NCI-H1694 (cell line): ENCODE data around the gene PLPPR3.
"Not testable (repeated sequence)": the region's sequence is repeated elsewhere in the genome, so short reads cannot be mapped to it uniquely, and the experiment has no call there.

ENCODE experiments used
- DNase-seq: peaks from one replicate; lab custom pipeline; 2025; lab: John Stamatoyannopoulos, UW

The PLPPR3 gene

GRCh38 chr19:854549-854948 lies 32.8 kb upstream of the PLPPR3 start:
- no peak for DNase-seq

- DNase-seq = not testable (repeated sequence)
These were observed 32.0 kb upstream of the PLPPR3 start for GRCh38 chr19:853614-854220.

DNA sequence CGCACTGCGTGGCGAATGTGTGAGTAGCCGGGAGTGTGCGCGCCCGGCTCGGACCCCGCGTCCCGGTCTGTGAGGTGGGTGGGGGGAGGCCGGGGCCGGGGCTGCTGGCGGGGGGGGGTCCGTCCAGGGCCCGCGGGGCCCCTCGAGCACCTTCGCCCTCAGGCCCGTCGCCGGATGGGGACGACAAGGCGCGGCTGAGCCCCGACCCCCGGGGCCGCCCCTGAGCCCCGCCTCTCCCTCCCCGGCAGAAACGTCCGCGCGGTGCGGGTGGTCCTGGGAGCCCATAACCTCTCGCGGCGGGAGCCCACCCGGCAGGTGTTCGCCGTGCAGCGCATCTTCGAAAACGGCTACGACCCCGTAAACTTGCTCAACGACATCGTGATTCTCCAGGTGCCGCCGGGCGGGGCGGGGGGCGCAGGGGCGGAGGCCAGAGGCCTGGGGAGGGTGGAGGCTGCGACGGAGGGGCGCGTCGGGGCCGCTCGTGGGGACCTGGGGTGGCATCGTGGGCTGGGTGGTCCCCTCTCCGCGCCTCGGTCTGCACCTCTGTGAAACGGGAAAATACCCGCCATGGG lies 31.3 kb upstream of the PLPPR3 start:
- DNase-seq = no peak

GRCh38 chr19:852136-853013 lies 30.6 kb upstream of the PLPPR3 start, which contains the start of gene ELANE:
ELANE (plus strand) TSS chr19:852303; CDS start chr19:852329, 26 bp downstream.
- DNase-seq = no peak

DNA sequence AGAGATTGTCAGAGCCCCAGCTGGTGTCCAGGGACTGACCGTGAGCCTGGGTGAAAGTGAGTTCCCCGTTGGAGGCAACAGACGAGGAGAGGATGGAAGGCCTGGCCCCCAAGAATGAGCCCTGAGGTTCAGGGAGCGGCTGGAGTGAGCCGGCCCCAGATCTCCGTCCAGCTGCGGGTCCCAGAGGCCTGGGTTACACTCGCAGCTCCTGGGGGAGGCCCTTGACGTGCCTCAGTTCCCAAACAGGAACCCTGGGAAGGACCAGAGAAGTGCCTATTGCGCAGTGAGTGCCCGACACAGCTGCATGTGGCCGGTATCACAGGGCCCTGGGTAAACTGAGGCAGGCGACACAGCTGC lies 29.2 kb upstream of the PLPPR3 start:
- no peak for DNase-seq

- no peak for DNase-seq
These were observed 28.6 kb upstream of the PLPPR3 start for GRCh38 chr19:850221-850978.

GRCh38 chr19:849195-849594 lies 27.4 kb upstream of the PLPPR3 start:
- DNase-seq = not testable (repeated sequence)

GRCh38 chr19:848386-848921 lies 26.7 kb upstream of the PLPPR3 start:
- no peak for DNase-seq

DNA sequence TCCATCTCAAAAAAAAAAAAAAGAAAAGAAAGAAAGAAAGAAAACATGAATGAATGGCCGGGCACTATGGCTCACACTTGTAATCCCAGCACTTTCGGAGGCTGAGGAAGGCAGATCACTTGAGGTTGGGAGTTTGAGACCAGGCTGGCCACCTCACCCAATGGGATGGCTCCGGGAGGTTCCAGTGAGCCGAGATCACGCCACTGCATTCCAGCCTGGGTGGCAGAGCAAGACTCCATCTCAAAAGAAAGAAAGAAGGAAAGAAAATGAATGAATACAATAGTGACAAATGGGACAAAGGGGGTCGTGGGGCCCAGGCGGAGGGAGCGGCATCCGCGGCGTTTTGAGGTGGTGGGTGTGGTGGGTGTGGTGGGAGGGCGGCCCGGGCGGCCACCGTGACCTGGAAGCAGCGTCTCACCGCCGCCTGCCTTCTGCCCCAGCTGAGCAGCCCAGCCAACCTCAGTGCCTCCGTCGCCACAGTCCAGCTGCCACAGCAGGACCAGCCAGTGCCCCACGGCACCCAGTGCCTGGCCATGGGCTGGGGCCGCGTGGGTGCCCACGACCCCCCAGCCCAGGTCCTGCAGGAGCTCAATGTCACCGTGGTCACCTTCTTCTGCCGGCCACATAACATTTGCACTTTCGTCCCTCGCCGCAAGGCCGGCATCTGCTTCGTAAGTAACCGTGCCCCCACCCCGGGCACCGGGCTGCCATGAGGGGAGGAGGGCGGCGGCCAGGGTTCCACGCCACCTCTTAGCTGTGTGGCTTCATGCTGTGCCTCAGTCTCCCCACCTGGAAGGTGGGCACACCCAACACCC lies 24.2 kb upstream of the PLPPR3 start:
- no peak for DNase-seq

- no peak for DNase-seq
These were observed 22.8 kb upstream of the PLPPR3 start for GRCh38 chr19:844546-844971.

DNA sequence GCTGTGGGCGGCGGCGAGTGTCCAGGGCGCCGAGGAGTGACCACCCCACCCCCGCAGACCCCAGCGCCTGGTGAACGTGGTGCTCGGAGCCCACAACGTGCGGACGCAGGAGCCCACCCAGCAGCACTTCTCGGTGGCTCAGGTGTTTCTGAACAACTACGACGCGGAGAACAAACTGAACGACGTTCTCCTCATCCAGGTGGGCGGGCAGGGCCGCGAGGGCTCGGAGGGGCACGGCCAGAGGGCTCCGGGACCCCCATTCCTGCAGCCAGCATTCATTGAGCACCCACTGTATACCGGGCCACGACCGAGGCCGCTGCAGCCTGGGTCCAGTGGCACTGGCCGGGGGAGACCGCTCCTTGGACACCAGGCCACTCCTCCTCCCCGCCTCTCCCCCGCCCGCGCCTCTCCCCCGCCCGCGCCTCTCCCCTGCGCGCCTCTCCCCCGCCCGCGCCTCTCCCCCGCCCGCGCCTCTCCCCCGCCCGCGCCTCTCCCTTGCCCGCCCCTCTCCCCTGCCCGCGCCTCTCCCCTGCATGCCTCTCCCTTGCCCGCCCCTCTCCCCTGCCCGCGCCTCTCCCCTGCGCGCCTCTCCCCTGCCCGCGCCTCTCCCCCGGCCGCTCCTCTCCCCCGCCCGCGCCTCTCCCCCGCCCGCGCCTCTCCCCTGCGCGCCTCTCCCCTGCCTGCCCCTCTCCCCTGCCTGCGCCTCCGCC lies 22.2 kb upstream of the PLPPR3 start:
- no peak for DNase-seq

GRCh38 chr19:843180-843835 lies 21.6 kb upstream of the PLPPR3 start:
- no peak for DNase-seq

DNA sequence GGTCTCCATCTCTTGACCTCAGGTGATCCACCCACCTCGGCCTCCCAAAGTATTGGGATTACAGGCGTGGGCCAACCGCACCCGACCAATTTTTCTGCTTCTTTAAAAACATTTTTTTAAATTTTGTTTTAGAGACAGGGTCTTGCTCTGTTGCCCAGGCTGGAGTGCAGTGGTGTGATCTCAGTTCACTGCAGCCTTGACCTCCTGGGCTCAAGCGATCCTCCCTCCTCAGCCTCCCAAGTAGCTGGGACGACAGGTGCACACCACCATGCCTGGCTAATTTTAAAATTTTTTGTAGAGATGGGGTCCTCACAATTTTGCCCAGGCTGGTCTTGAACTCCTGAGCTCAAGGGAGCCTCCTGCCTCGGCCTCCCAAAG lies 21.0 kb upstream of the PLPPR3 start:
- DNase-seq = not testable (repeated sequence)

GRCh38 chr19:840519-841206 lies 18.9 kb upstream of the PLPPR3 start, which contains the start of gene PRTN3:
PRTN3 (plus strand) TSS chr19:840999; CDS start chr19:841009, 10 bp downstream.
- DNase-seq = no peak

DNA sequence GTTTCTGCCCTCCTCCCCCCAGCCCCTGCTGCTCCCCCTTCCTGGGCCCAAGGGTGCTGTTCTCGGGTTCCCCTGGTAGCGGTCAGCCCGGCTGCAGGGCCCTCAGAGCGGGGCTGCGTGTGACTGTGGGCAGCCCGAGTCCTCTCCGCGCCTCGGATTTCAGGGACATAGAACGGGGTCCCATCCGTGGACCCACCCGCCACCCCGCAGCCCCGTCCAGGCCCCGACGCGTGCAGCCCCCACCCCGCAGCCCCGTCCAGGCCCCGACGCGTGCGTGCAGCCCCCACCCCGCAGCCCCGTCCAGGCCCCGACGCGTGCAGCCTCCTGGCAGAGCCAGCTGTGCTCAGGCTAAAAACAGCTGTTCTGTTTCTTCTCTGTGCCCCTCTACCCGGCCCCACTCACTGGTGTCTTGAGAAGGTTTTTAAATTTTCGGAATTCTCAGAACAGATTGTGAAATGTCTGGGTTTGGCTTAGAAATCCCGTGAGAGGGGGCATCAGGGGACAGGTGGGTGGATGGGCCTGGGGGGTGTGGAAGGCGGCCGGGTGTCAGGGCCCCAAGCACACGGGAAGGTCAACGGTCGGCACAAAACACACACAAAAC lies 13.6 kb upstream of the PLPPR3 start:
- DNase-seq = no peak

DNA sequence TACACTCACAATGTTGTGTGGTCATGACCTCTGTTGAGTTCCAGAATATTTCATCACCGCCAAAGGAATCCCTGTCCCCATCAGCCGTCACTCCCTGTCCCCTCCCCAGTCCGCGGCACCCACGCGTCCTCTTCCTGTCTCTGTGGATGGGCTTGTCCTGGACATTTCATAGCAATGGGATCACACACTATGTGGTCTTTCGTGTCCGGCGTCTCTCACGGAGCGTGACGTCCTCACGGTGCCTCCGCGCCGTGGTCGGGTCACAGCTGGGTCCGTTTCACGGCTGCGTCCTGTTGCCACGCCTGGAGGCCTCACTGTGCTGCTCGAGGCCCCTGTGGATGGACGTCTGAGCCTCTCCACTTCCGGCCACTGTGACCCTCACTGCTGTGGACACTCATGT lies 12.5 kb upstream of the PLPPR3 start:
- no peak for DNase-seq

GRCh38 chr19:831407-832369 lies 9.9 kb upstream of the PLPPR3 start:
- no peak for DNase-seq
